Ovary (tissue), 3 donors: ENCODE measurements around the gene BEX2.

Experiments
- EP300 ChIP-seq: sonication (generic); formaldehyde crosslinking; IDR thresholded peaks from one replicate; pipeline ENCODE4 v1.6.1; 2017; ENCODE audit warnings: antibody characterized with exemption
- POLR2A ChIP-seq: fragments of 450-650 bp; IDR thresholded peaks from one replicate; pipeline ENCODE4 v1.6.1; 2017; ENCODE audit warnings: antibody characterized with exemption, mild to moderate bottlenecking, moderate library complexity
- TF ChIP-seq, protein P1 (sequence below), 3 donors: fragments of 450-650 bp in 2 of 3; fragments of 200-600 bp in 1 of 3; IDR thresholded peaks; one replicate each; pipeline versions ENCODE4 v1.5.1 to v1.8.0; 2016 to 2022; ENCODE audit warnings: antibody characterized with exemption in 3 of 3, mild to moderate bottlenecking in 1 of 3
- donor health status: DM: no; HTN: no; CAD: no.

DNA sequence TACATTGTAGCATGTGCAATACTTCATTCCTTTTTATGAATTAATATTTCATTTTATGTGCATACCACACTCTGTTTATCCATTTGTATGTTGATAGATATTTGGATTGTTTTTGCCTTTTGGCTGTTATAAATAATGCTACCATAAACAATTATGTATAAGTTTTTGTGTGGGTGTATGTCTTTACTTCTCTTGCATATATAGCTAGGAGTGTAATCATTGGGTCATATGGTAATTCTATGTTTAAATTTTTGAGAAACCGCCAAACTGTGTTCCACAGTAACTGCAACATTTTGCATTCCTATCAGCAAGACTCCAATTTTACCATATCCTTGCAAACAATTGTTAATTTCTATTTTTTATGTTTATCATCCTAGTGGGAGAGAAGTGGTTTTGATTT is 31.2 kb downstream of the BEX2 start:
- TF ChIP-seq, protein P1, sequence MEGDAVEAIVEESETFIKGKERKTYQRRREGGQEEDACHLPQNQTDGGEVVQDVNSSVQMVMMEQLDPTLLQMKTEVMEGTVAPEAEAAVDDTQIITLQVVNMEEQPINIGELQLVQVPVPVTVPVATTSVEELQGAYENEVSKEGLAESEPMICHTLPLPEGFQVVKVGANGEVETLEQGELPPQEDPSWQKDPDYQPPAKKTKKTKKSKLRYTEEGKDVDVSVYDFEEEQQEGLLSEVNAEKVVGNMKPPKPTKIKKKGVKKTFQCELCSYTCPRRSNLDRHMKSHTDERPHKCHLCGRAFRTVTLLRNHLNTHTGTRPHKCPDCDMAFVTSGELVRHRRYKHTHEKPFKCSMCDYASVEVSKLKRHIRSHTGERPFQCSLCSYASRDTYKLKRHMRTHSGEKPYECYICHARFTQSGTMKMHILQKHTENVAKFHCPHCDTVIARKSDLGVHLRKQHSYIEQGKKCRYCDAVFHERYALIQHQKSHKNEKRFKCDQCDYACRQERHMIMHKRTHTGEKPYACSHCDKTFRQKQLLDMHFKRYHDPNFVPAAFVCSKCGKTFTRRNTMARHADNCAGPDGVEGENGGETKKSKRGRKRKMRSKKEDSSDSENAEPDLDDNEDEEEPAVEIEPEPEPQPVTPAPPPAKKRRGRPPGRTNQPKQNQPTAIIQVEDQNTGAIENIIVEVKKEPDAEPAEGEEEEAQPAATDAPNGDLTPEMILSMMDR (IDR thresholded peaks at IDR 0.05) = no peak
- TF ChIP-seq EP300 (no peak), POLR2A (no peak)
